ENCODE results near the gene GRIN2A. TPM values are rescaled to one million over a fixed set of nuclear protein-coding genes. Genes with fewer than 3 reads are reported as not detected.

Gene GRIN2A
- total and polyA plus RNA-seq, 2 donors (not counting 1 experiment from before 2014, with no cell fraction given), result 0.44 TPM; not detected in 1

DNA sequence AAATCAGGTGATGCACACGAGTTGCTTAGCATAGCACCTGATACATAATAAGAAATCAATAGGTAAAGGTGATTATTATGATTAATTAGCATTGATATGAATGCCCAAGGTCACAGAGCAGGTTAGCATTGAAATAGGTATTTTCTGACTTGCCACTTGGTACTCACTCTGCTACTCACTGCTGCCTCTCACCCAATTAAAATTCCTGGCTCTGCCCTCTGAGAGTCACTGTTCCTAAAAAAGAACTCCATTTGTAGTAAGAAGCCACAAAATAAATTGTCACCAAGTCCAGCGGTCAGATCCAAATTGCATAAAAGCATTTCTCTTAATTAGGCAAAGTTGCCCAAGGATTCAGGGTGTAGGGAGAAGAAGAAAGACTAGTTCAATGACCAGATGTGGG, 8.9 kb upstream of the GRIN2A start:
- ChIA-PET CTCF (no interaction called here), POLR2A (no interaction called here)
- no peaks in the 10 kb centered on the region for H4K20me1 ChIP-seq (ENCODE audit: control insufficient read depth, insufficient read depth, low read length, poor library complexity, severe bottlenecking)
- H3K79me2 ChIP-seq (ENCODE audit: control insufficient read depth, insufficient read depth, low read length), result no peaks in the 10 kb centered on the region
- no peak overlapping the region for H3K4me3 ChIP-seq (ENCODE audit: control extremely low read depth in 1 of 5, extremely low read depth in 1 of 5, insufficient read depth in 1 of 5, low read depth in 2 of 5, low read length in 4 of 5)
- peaks cover 0 to 3% (median 0%) of the 10 kb centered on the region in 3 donors for H3K9me3 ChIP-seq (ENCODE audit: control extremely low read depth in 1 of 3, control insufficient read depth in 2 of 3, insufficient read depth in 1 of 3, low read length in 2 of 3)
- DNase-seq (no peak), ATAC-seq (ENCODE audit: low read depth) (no peak)
- H3K27ac ChIP-seq (ENCODE audit: low read length in 2 of 2), result no peak overlapping the region
- no peak overlapping the region for H2AFZ ChIP-seq (ENCODE audit: insufficient read depth, low read depth, low read length, poor library complexity, severe bottlenecking)
- H3K4me1 ChIP-seq (ENCODE audit: control insufficient read depth in 2 of 2, insufficient read depth in 2 of 2, low read length in 2 of 2), result no peaks in the 10 kb centered on the region
- peaks cover 38% of the 10 kb centered on the region for H3K27me3 Mint-ChIP-seq
- H3K27ac Mint-ChIP-seq, result no peak overlapping the region
- H3K4me2 ChIP-seq (replicated peaks; ENCODE audit: low read depth, low read length, poor library complexity, severe bottlenecking), result no peak overlapping the region
- H3K9ac ChIP-seq (ENCODE audit: low read length), result no peak overlapping the region
- TF ChIP-seq, protein P1, sequence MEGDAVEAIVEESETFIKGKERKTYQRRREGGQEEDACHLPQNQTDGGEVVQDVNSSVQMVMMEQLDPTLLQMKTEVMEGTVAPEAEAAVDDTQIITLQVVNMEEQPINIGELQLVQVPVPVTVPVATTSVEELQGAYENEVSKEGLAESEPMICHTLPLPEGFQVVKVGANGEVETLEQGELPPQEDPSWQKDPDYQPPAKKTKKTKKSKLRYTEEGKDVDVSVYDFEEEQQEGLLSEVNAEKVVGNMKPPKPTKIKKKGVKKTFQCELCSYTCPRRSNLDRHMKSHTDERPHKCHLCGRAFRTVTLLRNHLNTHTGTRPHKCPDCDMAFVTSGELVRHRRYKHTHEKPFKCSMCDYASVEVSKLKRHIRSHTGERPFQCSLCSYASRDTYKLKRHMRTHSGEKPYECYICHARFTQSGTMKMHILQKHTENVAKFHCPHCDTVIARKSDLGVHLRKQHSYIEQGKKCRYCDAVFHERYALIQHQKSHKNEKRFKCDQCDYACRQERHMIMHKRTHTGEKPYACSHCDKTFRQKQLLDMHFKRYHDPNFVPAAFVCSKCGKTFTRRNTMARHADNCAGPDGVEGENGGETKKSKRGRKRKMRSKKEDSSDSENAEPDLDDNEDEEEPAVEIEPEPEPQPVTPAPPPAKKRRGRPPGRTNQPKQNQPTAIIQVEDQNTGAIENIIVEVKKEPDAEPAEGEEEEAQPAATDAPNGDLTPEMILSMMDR (IDR thresholded peaks at IDR 0.05), result no peak
- TF ChIP-seq EZH2 (IDR thresholded peaks at IDR 0.05; ENCODE audit: borderline replicate concordance, insufficient read depth, low read depth, low read length, poor library complexity, severe bottlenecking), result no peak
- H3K4me1 Mint-ChIP-seq, result no peaks in the 10 kb centered on the region
- no peak overlapping the region for H3K4me3 Mint-ChIP-seq
- no peaks in the 10 kb centered on the region for H3K36me3 ChIP-seq (replicated peaks in 1 of 2; ENCODE audit: control extremely low read depth in 1 of 2, control insufficient read depth in 1 of 2, extremely low read depth in 1 of 2, insufficient read depth in 2 of 2, low read length in 1 of 2)
- WGBS (ENCODE audit: insufficient coverage), result no CpG with 5 or more reads among the region's 2 CpGs
- H3K9me3 Mint-ChIP-seq (ENCODE audit: insufficient read depth), result no peaks in the 10 kb centered on the region
- intact Hi-C loops (cut with micrococcal nuclease), result no loop called here
- peaks cover 0 to 6% (median 0%) of the 10 kb centered on the region in 4 experiments for H3K27me3 ChIP-seq (replicated peaks in 1 of 4; ENCODE audit: control extremely low read depth in 1 of 4, control insufficient read depth in 3 of 4, insufficient read depth in 4 of 4, low read length in 3 of 4)

DNA sequence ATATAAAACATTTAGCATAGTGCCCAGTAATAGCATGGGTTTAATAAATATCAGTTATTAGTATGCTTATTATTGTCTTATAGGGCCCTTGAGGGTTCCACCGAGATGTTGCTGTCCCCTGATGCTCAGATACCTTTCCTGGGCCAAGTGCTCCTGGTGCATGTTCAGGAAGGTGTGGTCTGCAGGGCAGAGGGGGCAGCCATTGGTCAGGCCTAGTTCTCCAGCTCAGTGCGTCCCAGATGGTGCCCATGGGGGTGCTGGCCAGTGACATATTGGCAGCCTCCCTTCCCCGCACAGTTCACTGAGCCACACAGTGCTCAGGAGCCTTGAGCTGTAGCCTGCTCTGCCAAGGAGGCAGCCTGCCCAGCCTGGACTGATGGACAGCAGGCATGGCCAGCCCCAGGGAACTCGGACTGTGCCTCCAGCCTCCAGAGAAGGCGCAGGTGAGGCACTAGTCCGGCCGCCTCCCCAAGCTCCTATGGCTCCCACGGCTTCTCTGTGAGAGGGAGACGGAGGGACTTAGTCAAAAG, 7.7 kb upstream of the GRIN2A start:
- H3K27me3 Mint-ChIP-seq, result peaks cover 48% of the 10 kb centered on the region
- H3K27ac Mint-ChIP-seq, result no peak overlapping the region
- Histone ChIP-seq H3K36me3 (replicated peaks in 1 of 2; ENCODE audit: control extremely low read depth in 1 of 2, control insufficient read depth in 1 of 2, extremely low read depth in 1 of 2, insufficient read depth in 2 of 2, low read length in 1 of 2) (no peaks in the 10 kb centered on the region), H3K9me3 (ENCODE audit: control extremely low read depth in 1 of 3, control insufficient read depth in 2 of 3, insufficient read depth in 1 of 3, low read length in 2 of 3) (peaks cover 0 to 3% (median 0%) of the 10 kb centered on the region in 3 donors), H2AFZ (ENCODE audit: insufficient read depth, low read depth, low read length, poor library complexity, severe bottlenecking) (no peak overlapping the region), H3K4me1 (ENCODE audit: control insufficient read depth in 2 of 2, insufficient read depth in 2 of 2, low read length in 2 of 2) (no peaks in the 10 kb centered on the region), H3K9ac (ENCODE audit: low read length) (no peak overlapping the region), H3K4me2 (replicated peaks; ENCODE audit: low read depth, low read length, poor library complexity, severe bottlenecking) (no peak overlapping the region), H3K4me3 (ENCODE audit: control extremely low read depth in 1 of 5, extremely low read depth in 1 of 5, insufficient read depth in 1 of 5, low read depth in 2 of 5, low read length in 4 of 5) (no peak overlapping the region), H4K20me1 (ENCODE audit: control insufficient read depth, insufficient read depth, low read length, poor library complexity, severe bottlenecking) (no peaks in the 10 kb centered on the region), H3K27ac (ENCODE audit: low read length in 2 of 2) (no peak overlapping the region), H3K27me3 (replicated peaks in 1 of 4; ENCODE audit: control extremely low read depth in 1 of 4, control insufficient read depth in 3 of 4, insufficient read depth in 4 of 4, low read length in 3 of 4) (peaks cover 0 to 8% (median 0%) of the 10 kb centered on the region in 4 experiments), H3K79me2 (ENCODE audit: control insufficient read depth, insufficient read depth, low read length) (no peaks in the 10 kb centered on the region)
- POLR2A ChIA-PET, result no interaction called here
- 87% methylated on average over 8 of the region's 9 CpGs for whole genome bisulfite sequencing (ENCODE audit: insufficient coverage)
- ATAC-seq (ENCODE audit: low read depth) (no peak), DNase-seq (no peak)
- no peaks in the 10 kb centered on the region for H3K9me3 Mint-ChIP-seq (ENCODE audit: insufficient read depth)
- no peaks in the 10 kb centered on the region for H3K4me1 Mint-ChIP-seq
- intact Hi-C loops (cut with micrococcal nuclease), result no loop called here
- no peak overlapping the region for H3K4me3 Mint-ChIP-seq
- TF ChIP-seq, protein P1 (IDR thresholded peaks at IDR 0.05), result no peak
- no peak for TF ChIP-seq EZH2 (IDR thresholded peaks at IDR 0.05; ENCODE audit: borderline replicate concordance, insufficient read depth, low read depth, low read length, poor library complexity, severe bottlenecking)
- CTCF ChIA-PET, result no interaction called here
